Measurements from ENCODE around the gene LHFPL6.

Gene LHFPL6

DNA sequence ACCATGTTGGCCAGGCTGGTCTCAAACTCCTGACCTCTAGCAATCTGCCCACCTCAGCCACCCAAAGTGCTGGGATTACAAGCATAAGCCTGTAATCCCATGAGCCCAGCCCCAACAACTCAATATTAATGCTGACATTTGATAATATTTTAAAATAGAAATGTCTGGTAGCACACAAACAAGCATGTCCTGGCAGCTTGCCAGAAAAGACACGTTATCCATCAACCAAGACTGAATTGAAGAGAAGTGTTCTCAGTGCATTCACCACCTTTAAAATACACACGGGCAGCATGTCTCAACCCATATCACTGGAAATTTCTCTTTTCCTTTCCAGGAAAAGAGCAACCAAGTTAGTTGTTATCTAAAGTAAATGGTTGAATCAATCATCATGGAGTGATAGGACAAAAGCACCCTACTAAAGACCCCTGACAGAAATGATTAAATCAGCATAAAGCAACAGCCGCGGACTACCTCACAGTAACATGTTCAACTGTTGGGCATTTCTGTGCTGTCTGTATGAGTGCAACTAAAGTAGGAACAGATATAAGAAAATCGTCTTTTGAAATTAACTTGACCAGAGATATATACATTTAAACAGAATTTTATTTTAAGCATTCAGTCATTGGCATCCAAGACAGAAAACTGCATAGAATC, 25.0 kb downstream of the LHFPL6 start:
- no peak for DNase-seq (ENCODE audit: low read depth)
- H3K4me3 ChIP-seq (ENCODE audit: low read depth, low read length), result no peak overlapping the region
- TF ChIP-seq POLR2A (IDR thresholded peaks at IDR 0.05; ENCODE audit: extremely low read depth, insufficient read length) (no peak), CTCF (IDR thresholded peaks at IDR 0.05; ENCODE audit: low read depth, low read length) (no peak), MAX (IDR thresholded peaks at IDR 0.05; ENCODE audit: low read depth, low read length) (no peak), MYC (IDR thresholded peaks at IDR 0.05; ENCODE audit: low read depth, low read length) (no peak)

DNA sequence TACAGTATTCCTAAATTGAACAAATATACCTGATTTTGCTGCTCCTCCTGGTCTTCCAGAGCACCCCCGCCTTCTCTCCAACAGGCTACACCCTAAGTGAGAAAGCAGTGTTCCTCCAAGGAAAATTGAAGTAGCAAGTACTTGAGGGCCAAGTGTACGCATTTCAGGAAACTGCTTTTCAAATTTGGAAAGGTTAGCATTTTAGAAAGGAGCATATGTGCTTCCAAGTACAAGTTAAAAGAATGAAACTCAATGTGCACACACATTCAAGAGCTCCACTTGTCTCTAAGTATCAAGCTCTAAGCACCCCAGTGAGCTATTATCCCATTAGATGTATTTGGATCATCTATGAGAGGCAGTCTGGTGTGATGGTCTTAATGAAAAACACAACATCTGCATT, 25.8 kb downstream of the LHFPL6 start:
- TF ChIP-seq MAX (IDR thresholded peaks at IDR 0.05; ENCODE audit: low read depth, low read length) (no peak), MYC (IDR thresholded peaks at IDR 0.05; ENCODE audit: low read depth, low read length) (no peak), CTCF (IDR thresholded peaks at IDR 0.05; ENCODE audit: low read depth, low read length) (no peak), POLR2A (IDR thresholded peaks at IDR 0.05; ENCODE audit: extremely low read depth, insufficient read length) (no peak)
- DNase-seq (ENCODE audit: low read depth), result no peak
- H3K4me3 ChIP-seq (ENCODE audit: low read depth, low read length), result no peak overlapping the region

- DNase-seq (ENCODE audit: low read depth), result no peak
- TF ChIP-seq POLR2A (IDR thresholded peaks at IDR 0.05; ENCODE audit: extremely low read depth, insufficient read length), result no peak
- TF ChIP-seq CTCF (IDR thresholded peaks at IDR 0.05; ENCODE audit: low read depth, low read length), result no peak
- no peak for TF ChIP-seq MYC (IDR thresholded peaks at IDR 0.05; ENCODE audit: low read depth, low read length)
- TF ChIP-seq MAX (IDR thresholded peaks at IDR 0.05; ENCODE audit: low read depth, low read length), result no peak
- H3K4me3 ChIP-seq (ENCODE audit: low read depth, low read length), result no peak overlapping the region
These were observed 27.3 kb downstream of the LHFPL6 start for GRCh38 chr13:39575641-39576238.

GRCh38 chr13:39571502-39572092, 31.4 kb downstream of the LHFPL6 start:
- no peak overlapping the region for H3K4me3 ChIP-seq (ENCODE audit: low read depth, low read length)
- no peak for DNase-seq (ENCODE audit: low read depth)
- TF ChIP-seq POLR2A (IDR thresholded peaks at IDR 0.05; ENCODE audit: extremely low read depth, insufficient read length) (no peak), MYC (IDR thresholded peaks at IDR 0.05; ENCODE audit: low read depth, low read length) (no peak), MAX (IDR thresholded peaks at IDR 0.05; ENCODE audit: low read depth, low read length) (no peak), CTCF (IDR thresholded peaks at IDR 0.05; ENCODE audit: low read depth, low read length) (no peak)

DNA sequence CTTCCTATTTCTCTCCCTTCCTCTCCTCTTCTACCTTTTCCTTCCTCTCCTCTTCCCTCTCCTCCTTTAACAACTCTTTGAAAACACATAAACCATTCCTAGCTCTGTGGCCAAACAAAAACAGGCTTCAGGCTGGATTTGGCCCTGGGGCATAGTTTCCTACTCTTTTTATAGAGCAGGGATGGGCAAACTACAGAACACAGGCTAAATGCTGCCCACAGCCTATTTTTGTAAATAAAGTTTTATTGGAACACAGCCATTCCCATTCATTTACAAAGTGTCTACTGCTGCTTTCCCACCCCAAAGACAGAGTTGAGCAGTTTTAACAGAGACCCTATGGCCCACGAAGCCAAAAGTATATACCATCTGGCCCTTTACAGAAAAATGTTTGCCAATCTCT, 35.4 kb downstream of the LHFPL6 start:
- DNase-seq (ENCODE audit: low read depth), result no peak
- no peak overlapping the region for H3K4me3 ChIP-seq (ENCODE audit: low read depth, low read length)
- TF ChIP-seq MYC (IDR thresholded peaks at IDR 0.05; ENCODE audit: low read depth, low read length), result no peak
- no peak for TF ChIP-seq CTCF (IDR thresholded peaks at IDR 0.05; ENCODE audit: low read depth, low read length)
- TF ChIP-seq MAX (IDR thresholded peaks at IDR 0.05; ENCODE audit: low read depth, low read length), result no peak
- no peak for TF ChIP-seq POLR2A (IDR thresholded peaks at IDR 0.05; ENCODE audit: extremely low read depth, insufficient read length)
